WTC11 (cell line): Measurements from ENCODE around the gene FSTL4.

Experiments
- ATF6 ChIP-seq: sonication (generic); formaldehyde crosslinking; IDR thresholded peaks from 2 replicates; pipeline ENCODE4 v1.8.1; 2023; ENCODE audit warnings: mild to moderate bottlenecking, missing genetic modification reagents
- CREB1 ChIP-seq: sonication (generic); formaldehyde crosslinking; IDR thresholded peaks from 2 replicates; pipeline ENCODE4 v1.8.0; 2023; ENCODE audit warnings: mild to moderate bottlenecking, missing genetic modification reagents
- CTCF ChIP-seq: fragments of 200-600 bp; IDR thresholded peaks from 2 replicates; pipeline ENCODE4 v1.8.0; 2022; ENCODE audit warnings: antibody characterized with exemption
- E2F4 ChIP-seq: sonication (generic); formaldehyde crosslinking; IDR thresholded peaks from 2 replicates; pipeline ENCODE4 v1.8.1; 2022; ENCODE audit warnings: low read depth, mild to moderate bottlenecking, moderate library complexity, missing genetic modification reagents, borderline replicate concordance
- E2F5 ChIP-seq: sonication (generic); formaldehyde crosslinking; IDR thresholded peaks from 2 replicates; pipeline ENCODE4 v1.8.1; 2022; ENCODE audit warnings: mild to moderate bottlenecking, moderate library complexity, missing genetic modification reagents
- FOXP4 ChIP-seq: sonication (generic); formaldehyde crosslinking; IDR thresholded peaks from 2 replicates; pipeline ENCODE4 v1.8.0; 2022; ENCODE audit warnings: mild to moderate bottlenecking, missing genetic modification reagents
- IRF2 ChIP-seq: sonication (generic); formaldehyde crosslinking; IDR thresholded peaks from 2 replicates; pipeline ENCODE4 v1.8.0; 2022; ENCODE audit warnings: low read depth, missing genetic modification reagents, borderline replicate concordance
- PREB ChIP-seq: sonication (generic); formaldehyde crosslinking; IDR thresholded peaks from 2 replicates; pipeline ENCODE4 v1.8.1; 2022; ENCODE audit warnings: mild to moderate bottlenecking, missing genetic modification reagents, moderate library complexity, borderline replicate concordance
- USF2 ChIP-seq: sonication (generic); formaldehyde crosslinking; IDR thresholded peaks from 2 replicates; pipeline ENCODE4 v1.8.1; 2023; ENCODE audit warnings: mild to moderate bottlenecking, missing genetic modification reagents, moderate library complexity
- ZNF317 ChIP-seq: sonication (generic); formaldehyde crosslinking; IDR thresholded peaks from 2 replicates; pipeline ENCODE4 v1.8.1; 2023; ENCODE audit warnings: low read depth, mild to moderate bottlenecking, moderate library complexity, missing genetic modification reagents, borderline replicate concordance
- ZNF423 ChIP-seq: fragments of 250-450 bp; sonication (Bioruptor Pico); IDR thresholded peaks from 2 replicates; pipeline ENCODE4 v2.1.2; 2022; ENCODE audit warnings: mild to moderate bottlenecking, moderate library complexity
- ZNF512 ChIP-seq: sonication (generic); formaldehyde crosslinking; IDR thresholded peaks from 2 replicates; pipeline ENCODE4 v1.8.1; 2022; ENCODE audit warnings: missing genetic modification reagents, borderline replicate concordance

- TF ChIP-seq ZNF512 (CRISPR knock-in tag) (no peak), E2F4 (CRISPR knock-in tag) (no peak), IRF2 (CRISPR knock-in tag) (no peak), CREB1 (CRISPR knock-in tag) (no peak), PREB (CRISPR knock-in tag) (no peak), USF2 (CRISPR knock-in tag) (no peak), CTCF (no peak), ATF6 (no peak), FOXP4 (CRISPR knock-in tag) (no peak), ZNF317 (no peak), ZNF423 (CRISPR knock-in tag) (no peak), E2F5 (CRISPR knock-in tag) (no peak)
Observed at GRCh38 chr5:133246053-133246370, 366.3 kb downstream of the FSTL4 start.
